ENCODE measurements around the gene MYCBPAP. TPM values are rescaled to one million over a fixed set of nuclear protein-coding genes. Genes with fewer than 3 reads are reported as not detected.

The MYCBPAP gene
- polyA plus RNA-seq, 2 of the 4 experiments (the other 2 are of a cell fraction), result 0.93 to 2.5 TPM

DNA sequence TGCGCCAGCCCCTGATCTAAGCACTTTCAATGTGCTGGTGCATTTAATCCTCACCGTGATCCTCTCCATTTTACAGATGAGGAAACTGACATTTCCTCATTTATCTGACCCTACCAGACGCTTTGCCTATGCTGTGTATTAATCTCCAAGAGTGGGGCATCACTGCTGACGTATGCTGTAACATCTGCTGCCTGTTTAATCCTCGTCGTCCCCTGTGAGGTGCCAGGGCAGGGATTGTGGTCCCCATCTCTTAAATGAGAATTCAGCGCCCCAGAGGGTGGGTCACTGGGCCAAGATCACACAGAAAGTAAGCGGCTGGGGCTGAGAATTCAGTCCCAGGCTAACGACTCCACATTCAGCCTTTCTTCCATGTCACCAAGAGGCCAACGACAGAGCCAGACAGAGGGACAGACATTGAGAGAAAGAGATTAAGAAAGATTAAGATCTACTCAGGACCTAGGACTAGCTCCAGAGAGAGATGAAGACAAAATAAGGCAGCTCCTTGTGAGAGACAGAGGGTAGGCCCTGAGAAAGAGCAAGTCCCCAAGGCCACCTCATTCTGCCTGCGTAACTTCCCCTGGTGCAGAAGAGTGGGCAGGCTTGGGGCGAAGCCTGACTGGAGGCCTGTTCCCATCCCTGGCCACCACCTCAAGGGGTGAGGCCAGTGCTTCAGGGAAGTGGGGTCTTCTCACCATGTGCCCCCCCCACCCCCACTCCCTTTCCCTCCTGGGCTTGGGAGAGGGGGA, 65.8 kb downstream of the MYCBPAP start:
- Histone ChIP-seq H3K4me2 (no peak overlapping the region), H3K9me3 (no peaks in the 10 kb centered on the region)

DNA sequence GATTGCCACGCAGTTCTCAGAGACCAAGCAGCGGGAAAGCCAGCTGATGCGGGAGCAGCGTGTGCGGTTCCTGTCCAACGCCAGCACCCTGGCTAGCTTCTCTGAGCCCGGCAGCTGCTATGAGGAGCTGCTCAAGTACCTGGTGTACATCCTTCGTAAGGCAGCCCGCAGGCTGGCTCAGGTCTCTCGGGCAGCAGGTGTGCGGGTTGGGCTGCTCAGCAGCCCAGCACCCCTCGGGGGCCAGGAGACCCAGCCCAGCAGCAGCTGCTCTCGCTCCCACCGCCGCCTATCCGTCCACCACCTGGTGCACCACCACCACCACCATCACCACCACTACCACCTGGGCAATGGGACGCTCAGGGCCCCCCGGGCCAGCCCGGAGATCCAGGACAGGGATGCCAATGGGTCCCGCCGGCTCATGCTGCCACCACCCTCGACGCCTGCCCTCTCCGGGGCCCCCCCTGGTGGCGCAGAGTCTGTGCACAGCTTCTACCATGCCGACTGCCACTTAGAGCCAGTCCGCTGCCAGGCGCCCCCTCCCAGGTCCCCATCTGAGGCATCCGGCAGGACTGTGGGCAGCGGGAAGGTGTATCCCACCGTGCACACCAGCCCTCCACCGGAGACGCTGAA, 67.5 kb downstream of the MYCBPAP start:
- Histone ChIP-seq H3K4me1 (no peaks in the 10 kb centered on the region), H3K27ac (no peak overlapping the region), H3K4me3 (no peak overlapping the region), H3K9me3 (no peaks in the 10 kb centered on the region), H3K4me2 (no peak overlapping the region)
- no peak for FAIRE-seq
- ChIA-PET POLR2A (no interaction called here), CTCF (interaction anchor here (0.8 to 5.1 kb wide), 13 partner anchors 9 to 207 kb away, joined by 3 to 24 read pairs (median 5); no protein-coding TSS in a partner anchor)
- no peak for DNase-seq (ENCODE audit: low read depth in 1 of 2, low spot score in 1 of 2)
- ATAC-seq, result peak; percentile 36 to 62; a peak in 4 of 6 replicates
- 92% methylated on average over 28 of the region's 33 CpGs for WGBS (ENCODE audit: missing lambda C conversion rate)
- no peak for TF ChIP-seq CHD2 (IDR thresholded peaks at IDR 0.05; ENCODE audit: low read length, partially characterized antibody)
- TF ChIP-seq, protein P1, sequence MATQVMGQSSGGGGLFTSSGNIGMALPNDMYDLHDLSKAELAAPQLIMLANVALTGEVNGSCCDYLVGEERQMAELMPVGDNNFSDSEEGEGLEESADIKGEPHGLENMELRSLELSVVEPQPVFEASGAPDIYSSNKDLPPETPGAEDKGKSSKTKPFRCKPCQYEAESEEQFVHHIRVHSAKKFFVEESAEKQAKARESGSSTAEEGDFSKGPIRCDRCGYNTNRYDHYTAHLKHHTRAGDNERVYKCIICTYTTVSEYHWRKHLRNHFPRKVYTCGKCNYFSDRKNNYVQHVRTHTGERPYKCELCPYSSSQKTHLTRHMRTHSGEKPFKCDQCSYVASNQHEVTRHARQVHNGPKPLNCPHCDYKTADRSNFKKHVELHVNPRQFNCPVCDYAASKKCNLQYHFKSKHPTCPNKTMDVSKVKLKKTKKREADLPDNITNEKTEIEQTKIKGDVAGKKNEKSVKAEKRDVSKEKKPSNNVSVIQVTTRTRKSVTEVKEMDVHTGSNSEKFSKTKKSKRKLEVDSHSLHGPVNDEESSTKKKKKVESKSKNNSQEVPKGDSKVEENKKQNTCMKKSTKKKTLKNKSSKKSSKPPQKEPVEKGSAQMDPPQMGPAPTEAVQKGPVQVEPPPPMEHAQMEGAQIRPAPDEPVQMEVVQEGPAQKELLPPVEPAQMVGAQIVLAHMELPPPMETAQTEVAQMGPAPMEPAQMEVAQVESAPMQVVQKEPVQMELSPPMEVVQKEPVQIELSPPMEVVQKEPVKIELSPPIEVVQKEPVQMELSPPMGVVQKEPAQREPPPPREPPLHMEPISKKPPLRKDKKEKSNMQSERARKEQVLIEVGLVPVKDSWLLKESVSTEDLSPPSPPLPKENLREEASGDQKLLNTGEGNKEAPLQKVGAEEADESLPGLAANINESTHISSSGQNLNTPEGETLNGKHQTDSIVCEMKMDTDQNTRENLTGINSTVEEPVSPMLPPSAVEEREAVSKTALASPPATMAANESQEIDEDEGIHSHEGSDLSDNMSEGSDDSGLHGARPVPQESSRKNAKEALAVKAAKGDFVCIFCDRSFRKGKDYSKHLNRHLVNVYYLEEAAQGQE (IDR thresholded peaks at IDR 0.05), result no peak
- TF ChIP-seq, protein P2, sequence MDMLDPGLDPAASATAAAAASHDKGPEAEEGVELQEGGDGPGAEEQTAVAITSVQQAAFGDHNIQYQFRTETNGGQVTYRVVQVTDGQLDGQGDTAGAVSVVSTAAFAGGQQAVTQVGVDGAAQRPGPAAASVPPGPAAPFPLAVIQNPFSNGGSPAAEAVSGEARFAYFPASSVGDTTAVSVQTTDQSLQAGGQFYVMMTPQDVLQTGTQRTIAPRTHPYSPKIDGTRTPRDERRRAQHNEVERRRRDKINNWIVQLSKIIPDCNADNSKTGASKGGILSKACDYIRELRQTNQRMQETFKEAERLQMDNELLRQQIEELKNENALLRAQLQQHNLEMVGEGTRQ (IDR thresholded peaks at IDR 0.05), result no peak
- TF ChIP-seq, protein P3, sequence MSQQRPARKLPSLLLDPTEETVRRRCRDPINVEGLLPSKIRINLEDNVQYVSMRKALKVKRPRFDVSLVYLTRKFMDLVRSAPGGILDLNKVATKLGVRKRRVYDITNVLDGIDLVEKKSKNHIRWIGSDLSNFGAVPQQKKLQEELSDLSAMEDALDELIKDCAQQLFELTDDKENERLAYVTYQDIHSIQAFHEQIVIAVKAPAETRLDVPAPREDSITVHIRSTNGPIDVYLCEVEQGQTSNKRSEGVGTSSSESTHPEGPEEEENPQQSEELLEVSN (IDR thresholded peaks at IDR 0.05; ENCODE audit: borderline replicate concordance, low read depth), result no peak
- TF ChIP-seq, protein P4, sequence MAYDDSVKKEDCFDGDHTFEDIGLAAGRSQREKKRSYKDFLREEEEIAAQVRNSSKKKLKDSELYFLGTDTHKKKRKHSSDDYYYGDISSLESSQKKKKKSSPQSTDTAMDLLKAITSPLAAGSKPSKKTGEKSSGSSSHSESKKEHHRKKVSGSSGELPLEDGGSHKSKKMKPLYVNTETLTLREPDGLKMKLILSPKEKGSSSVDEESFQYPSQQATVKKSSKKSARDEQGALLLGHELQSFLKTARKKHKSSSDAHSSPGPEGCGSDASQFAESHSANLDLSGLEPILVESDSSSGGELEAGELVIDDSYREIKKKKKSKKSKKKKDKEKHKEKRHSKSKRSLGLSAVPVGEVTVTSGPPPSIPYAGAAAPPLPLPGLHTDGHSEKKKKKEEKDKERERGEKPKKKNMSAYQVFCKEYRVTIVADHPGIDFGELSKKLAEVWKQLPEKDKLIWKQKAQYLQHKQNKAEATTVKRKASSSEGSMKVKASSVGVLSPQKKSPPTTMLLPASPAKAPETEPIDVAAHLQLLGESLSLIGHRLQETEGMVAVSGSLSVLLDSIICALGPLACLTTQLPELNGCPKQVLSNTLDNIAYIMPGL (CRISPR knock-in tag; IDR thresholded peaks at IDR 0.05; ENCODE audit: borderline replicate concordance), result no peak
- TF ChIP-seq ZSCAN20 (CRISPR knock-in tag; IDR thresholded peaks at IDR 0.05), result no peak
- TF ChIP-seq FOSB (CRISPR knock-in tag; IDR thresholded peaks at IDR 0.05), result no peak
- no peak for TF ChIP-seq HOXB13 (CRISPR knock-in tag; IDR thresholded peaks at IDR 0.05; ENCODE audit: low read depth)
- no peak for TF ChIP-seq ZFP36 (IDR thresholded peaks at IDR 0.05; ENCODE audit: borderline replicate concordance, partially characterized antibody)
- TF ChIP-seq, protein P5, sequence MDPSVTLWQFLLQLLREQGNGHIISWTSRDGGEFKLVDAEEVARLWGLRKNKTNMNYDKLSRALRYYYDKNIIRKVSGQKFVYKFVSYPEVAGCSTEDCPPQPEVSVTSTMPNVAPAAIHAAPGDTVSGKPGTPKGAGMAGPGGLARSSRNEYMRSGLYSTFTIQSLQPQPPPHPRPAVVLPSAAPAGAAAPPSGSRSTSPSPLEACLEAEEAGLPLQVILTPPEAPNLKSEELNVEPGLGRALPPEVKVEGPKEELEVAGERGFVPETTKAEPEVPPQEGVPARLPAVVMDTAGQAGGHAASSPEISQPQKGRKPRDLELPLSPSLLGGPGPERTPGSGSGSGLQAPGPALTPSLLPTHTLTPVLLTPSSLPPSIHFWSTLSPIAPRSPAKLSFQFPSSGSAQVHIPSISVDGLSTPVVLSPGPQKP (IDR thresholded peaks at IDR 0.05; ENCODE audit: low read depth, low read length), result no peak
- TF ChIP-seq RFX5 (IDR thresholded peaks at IDR 0.05), result no peak
- TF ChIP-seq MAZ (IDR thresholded peaks at IDR 0.05; ENCODE audit: borderline replicate concordance, low read depth, low read length), result no peak
- TF ChIP-seq MYC (IDR thresholded peaks at IDR 0.05; ENCODE audit: borderline replicate concordance, low read length), result no peak
- no peak for TF ChIP-seq FOXS1 (CRISPR knock-in tag; IDR thresholded peaks at IDR 0.05)
- TF ChIP-seq HOXA7 (CRISPR knock-in tag; IDR thresholded peaks at IDR 0.05), result no peak
- TF ChIP-seq, protein P6, sequence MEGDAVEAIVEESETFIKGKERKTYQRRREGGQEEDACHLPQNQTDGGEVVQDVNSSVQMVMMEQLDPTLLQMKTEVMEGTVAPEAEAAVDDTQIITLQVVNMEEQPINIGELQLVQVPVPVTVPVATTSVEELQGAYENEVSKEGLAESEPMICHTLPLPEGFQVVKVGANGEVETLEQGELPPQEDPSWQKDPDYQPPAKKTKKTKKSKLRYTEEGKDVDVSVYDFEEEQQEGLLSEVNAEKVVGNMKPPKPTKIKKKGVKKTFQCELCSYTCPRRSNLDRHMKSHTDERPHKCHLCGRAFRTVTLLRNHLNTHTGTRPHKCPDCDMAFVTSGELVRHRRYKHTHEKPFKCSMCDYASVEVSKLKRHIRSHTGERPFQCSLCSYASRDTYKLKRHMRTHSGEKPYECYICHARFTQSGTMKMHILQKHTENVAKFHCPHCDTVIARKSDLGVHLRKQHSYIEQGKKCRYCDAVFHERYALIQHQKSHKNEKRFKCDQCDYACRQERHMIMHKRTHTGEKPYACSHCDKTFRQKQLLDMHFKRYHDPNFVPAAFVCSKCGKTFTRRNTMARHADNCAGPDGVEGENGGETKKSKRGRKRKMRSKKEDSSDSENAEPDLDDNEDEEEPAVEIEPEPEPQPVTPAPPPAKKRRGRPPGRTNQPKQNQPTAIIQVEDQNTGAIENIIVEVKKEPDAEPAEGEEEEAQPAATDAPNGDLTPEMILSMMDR (IDR thresholded peaks at IDR 0.05), result no peak

More for the DNA sequence above, 65.8 kb downstream of the MYCBPAP start:
- DNase-seq (ENCODE audit: low read depth in 1 of 2, low spot score in 1 of 2), result no peak
- Histone ChIP-seq H3K4me1 (no peaks in the 10 kb centered on the region), H3K4me3 (no peak overlapping the region), H3K27ac (peak overlapping the region in 1 of 2 experiments; percentile 48; a peak in 3 of 6 replicates)
- no peak for ATAC-seq
- no peak for TF ChIP-seq EHMT2 (IDR thresholded peaks at IDR 0.05; ENCODE audit: low read depth)
- no peak for TF ChIP-seq ZFP36 (IDR thresholded peaks at IDR 0.05; ENCODE audit: borderline replicate concordance, partially characterized antibody)
- TF ChIP-seq CEBPB (IDR thresholded peaks at IDR 0.05), result no peak
- no peak for TF ChIP-seq CBX2 (IDR thresholded peaks at IDR 0.05; ENCODE audit: borderline replicate concordance, low read depth)
- TF ChIP-seq CHD2 (IDR thresholded peaks at IDR 0.05; ENCODE audit: low read length, partially characterized antibody), result no peak
- TF ChIP-seq, protein P6 (IDR thresholded peaks at IDR 0.05), result no peak
- TF ChIP-seq CHD4 (IDR thresholded peaks at IDR 0.05; ENCODE audit: borderline replicate concordance), result no peak
- no peak for TF ChIP-seq ZSCAN20 (CRISPR knock-in tag; IDR thresholded peaks at IDR 0.05)
- POLR2A ChIA-PET, result no interaction called here
- CTCF ChIA-PET, result interaction anchor here (1.0 to 5.1 kb wide), 11 partner anchors 10 to 268 kb away, joined by 3 to 24 read pairs (median 4); no protein-coding TSS in a partner anchor
- FAIRE-seq, result no peak
- WGBS (ENCODE audit: missing lambda C conversion rate), result 91% methylated on average over 12 of the region's 12 CpGs

All from A549 (cell line).